Medulla oblongata (tissue), 1 donor: ENCODE data around the gene RTEL1.

Experiments
- DNase-seq: peaks from one replicate; pipeline ENCODE4 v3.0.0-alpha.2; 2015; ENCODE audit errors: extremely low spot score

RTEL1 gene

GRCh38 chr20:63689046-63690002, 31.2 kb downstream of the RTEL1 start:
- DNase-seq: no peak

- DNase-seq: no peak
Measured at GRCh38 chr20:63690003-63690897, 32.1 kb downstream of the RTEL1 start.

GRCh38 chr20:63690898-63691710, 33.0 kb downstream of the RTEL1 start:
- no peak for DNase-seq

GRCh38 chr20:63691711-63692435, 33.8 kb downstream of the RTEL1 start:
- DNase-seq: no peak

- no peak for DNase-seq
Measured at GRCh38 chr20:63692436-63693082, 34.4 kb downstream of the RTEL1 start.

- no peak for DNase-seq
Measured at GRCh38 chr20:63693083-63693732, 35.1 kb downstream of the RTEL1 start.

- no peak for DNase-seq
Measured at GRCh38 chr20:63693733-63694583, 35.8 kb downstream of the RTEL1 start.

- no peak for DNase-seq
Measured at GRCh38 chr20:63694584-63695423, 36.7 kb downstream of the RTEL1 start.

- no peak for DNase-seq
Measured at GRCh38 chr20:63695424-63696305, 37.6 kb downstream of the RTEL1 start.

- DNase-seq: no peak
Measured at GRCh38 chr20:63696306-63696627, 38.2 kb downstream of the RTEL1 start.

GRCh38 chr20:63696628-63697356, 38.7 kb downstream of the RTEL1 start, which contains the start of gene TNFRSF6B:
Gene TNFRSF6B (plus strand): TSS chr20:63696652. CDS start chr20:63696768, 116 bp downstream.
- DNase-seq: no peak

- DNase-seq: no peak
Measured at GRCh38 chr20:63697357-63697867, 39.3 kb downstream of the RTEL1 start.

- DNase-seq: no peak
Measured at GRCh38 chr20:63697868-63698545, 39.9 kb downstream of the RTEL1 start.

- no peak for DNase-seq
Measured at GRCh38 chr20:63698739-63699465, 40.8 kb downstream of the RTEL1 start.
